Measurements from ENCODE around the gene EIF4B. TPM values are rescaled to one million over a fixed set of nuclear protein-coding genes. Genes with fewer than 3 reads are reported as not detected.
A peak's percentile ranks its signal among the peaks of the same experiment; 100 is the strongest.

The EIF4B gene
- total RNA-seq, 1 donor from 2014 or later = 336 TPM

GRCh38 chr12:53048033-53048779 is 42.0 kb downstream of the EIF4B start:
- H3K4me1 Mint-ChIP-seq (ENCODE audit: low read depth) = peaks cover 82% of the 10 kb centered on the region
- peak overlapping the region; percentile 88 for H3K4me3 Mint-ChIP-seq (ENCODE audit: unreplicated experiment)
- no peaks in the 10 kb centered on the region for H3K9me3 Mint-ChIP-seq (ENCODE audit: low read depth)
- H3K27me3 Mint-ChIP-seq (ENCODE audit: low read depth) = no peaks in the 10 kb centered on the region
- H3K27ac Mint-ChIP-seq (ENCODE audit: unreplicated experiment) = peak overlapping the region; percentile 99
- H3K36me3 Mint-ChIP-seq (ENCODE audit: low read depth) = peaks cover 2% of the 10 kb centered on the region
- DNase-seq (ENCODE audit: low spot score) = peak; percentile 92
- peak; percentile 78 for TF ChIP-seq CTCF (IDR thresholded peaks at IDR 0.05)

- TF ChIP-seq CTCF (IDR thresholded peaks at IDR 0.05) = peak; percentile 50
- Mint-ChIP-seq H3K9me3 (ENCODE audit: low read depth) (no peaks in the 10 kb centered on the region), H3K36me3 (ENCODE audit: low read depth) (peaks cover 2% of the 10 kb centered on the region), H3K27me3 (ENCODE audit: low read depth) (no peaks in the 10 kb centered on the region), H3K4me1 (ENCODE audit: low read depth) (peaks cover 87% of the 10 kb centered on the region), H3K4me3 (ENCODE audit: unreplicated experiment) (peak overlapping the region; percentile 88), H3K27ac (ENCODE audit: unreplicated experiment) (peak overlapping the region; percentile 99)
- DNase-seq (ENCODE audit: low spot score) = peak; percentile 83
Measured at GRCh38 chr12:53048780-53049401, 42.6 kb downstream of the EIF4B start.

- Mint-ChIP-seq H3K4me3 (ENCODE audit: unreplicated experiment) (peak within 1 kb of the TSS; percentile 88), H3K36me3 (ENCODE audit: low read depth) (peaks cover 4% of the 10 kb centered on the region), H3K9me3 (ENCODE audit: low read depth) (no peaks in the 10 kb centered on the region), H3K27ac (ENCODE audit: unreplicated experiment) (peak within 1 kb of the TSS; percentile 99), H3K27me3 (ENCODE audit: low read depth) (no peaks in the 10 kb centered on the region), H3K4me1 (ENCODE audit: low read depth) (peaks cover 85% of the 10 kb centered on the region)
- DNase-seq (ENCODE audit: low spot score) = peak; percentile 92
- no peak for TF ChIP-seq CTCF (IDR thresholded peaks at IDR 0.05)
Measured at GRCh38 chr12:53049571-53050318, 43.5 kb downstream of the EIF4B start, which contains the start of gene TNS2. Gene TNS2 (plus strand): TSS chr12:53050065. CDS start chr12:53050186, 121 bp downstream.

- Mint-ChIP-seq H3K27ac (ENCODE audit: unreplicated experiment) (peak overlapping the region; percentile 99), H3K36me3 (ENCODE audit: low read depth) (peaks cover 6% of the 10 kb centered on the region), H3K27me3 (ENCODE audit: low read depth) (no peaks in the 10 kb centered on the region), H3K4me1 (ENCODE audit: low read depth) (peaks cover 85% of the 10 kb centered on the region), H3K4me3 (ENCODE audit: unreplicated experiment) (peak overlapping the region; percentile 88), H3K9me3 (ENCODE audit: low read depth) (no peaks in the 10 kb centered on the region)
- TF ChIP-seq CTCF (IDR thresholded peaks at IDR 0.05) = no peak
- peak; percentile 19 for DNase-seq (ENCODE audit: low spot score)
Measured at GRCh38 chr12:53050426-53051057, 44.3 kb downstream of the EIF4B start.
